Vagina (tissue), 2 donors: ENCODE results near the gene SLC25A34.

Experiments used
- CTCF ChIP-seq, 3 experiments: fragments of 450-650 bp in 2 of 3; fragments of 200-600 bp in 1 of 3; sonication (generic) in 1 of 3; IDR thresholded peaks; one replicate each; pipeline ENCODE4 v1.5.1; 2017 to 2019; ENCODE audit warnings: antibody characterized with exemption in 3 of 3, mild to moderate bottlenecking in 2 of 3, moderate library complexity in 2 of 3
- POLR2A ChIP-seq, 2 donors: fragments of 450-650 bp; IDR thresholded peaks; one replicate each; pipeline ENCODE4 v1.6.1; 2017; ENCODE audit warnings: antibody characterized with exemption in 2 of 2, mild to moderate bottlenecking in 2 of 2, moderate library complexity in 2 of 2

- TF ChIP-seq CTCF (IDR thresholded peaks at IDR 0.05) (no peak), POLR2A (IDR thresholded peaks at IDR 0.05) (no peak)
Measured at GRCh38 chr1:15696956-15697521, 39.0 kb upstream of the SLC25A34 start.
